GM18519 (cell line): ENCODE measurements around the gene RITA1.

Experiments used
- ATAC-seq: cut with Tn5 transposase; IDR thresholded peaks from one replicate; pipeline ENCODE4 v1.9.1; 2021; ENCODE audit warnings: mild to moderate bottlenecking, moderate library complexity; ENCODE audit not compliant: unreplicated experiment, low FRiP score

The RITA1 gene

GRCh38 chr12:113173081-113173698, 12.3 kb upstream of the RITA1 start:
- no peak for ATAC-seq

GRCh38 chr12:113174461-113175384, 10.8 kb upstream of the RITA1 start:
- no peak for ATAC-seq

- ATAC-seq, result no peak
Measured at GRCh38 chr12:113179023-113179422, 6.5 kb upstream of the RITA1 start.

GRCh38 chr12:113180333-113180732, 5.2 kb upstream of the RITA1 start:
- no peak for ATAC-seq

GRCh38 chr12:113181975-113182374, 3.5 kb upstream of the RITA1 start:
- ATAC-seq, result no peak

- ATAC-seq, result no peak
Measured at GRCh38 chr12:113183030-113183589, 2.4 kb upstream of the RITA1 start.

GRCh38 chr12:113184098-113184899, 1.2 kb upstream of the RITA1 start:
- peak; percentile 31 for ATAC-seq

- ATAC-seq, result peak; percentile 62
Measured at GRCh38 chr12:113184900-113185179, 681 bp upstream of the RITA1 start.

GRCh38 chr12:113186033-113186365, 478 bp downstream of the RITA1 start:
- ATAC-seq, result no peak

GRCh38 chr12:113186666-113187325, 1.3 kb downstream of the RITA1 start:
- no peak for ATAC-seq

GRCh38 chr12:113189361-113189760, 3.8 kb downstream of the RITA1 start:
- ATAC-seq, result no peak

GRCh38 chr12:113190761-113191160, 5.2 kb downstream of the RITA1 start:
- ATAC-seq, result no peak

GRCh38 chr12:113191227-113191626, 5.7 kb downstream of the RITA1 start:
- no peak for ATAC-seq

GRCh38 chr12:113194971-113195391, 9.5 kb downstream of the RITA1 start:
- no peak for ATAC-seq

- no peak for ATAC-seq
Measured at GRCh38 chr12:113195598-113195997, 10.1 kb downstream of the RITA1 start.

- no peak for ATAC-seq
Measured at GRCh38 chr12:113196582-113196981, 11.1 kb downstream of the RITA1 start.

- ATAC-seq, result no peak
Measured at GRCh38 chr12:113196990-113197389, 11.5 kb downstream of the RITA1 start.

GRCh38 chr12:113197518-113198077, 12.1 kb downstream of the RITA1 start:
- ATAC-seq, result no peak

- ATAC-seq, result no peak
Measured at GRCh38 chr12:113198296-113198695, 12.8 kb downstream of the RITA1 start.
